K562 (cell line): ENCODE data around the gene CDYL. TPM values are rescaled to one million over a fixed set of nuclear protein-coding genes. Genes with fewer than 3 reads are reported as not detected.

ENCODE experiments used
- ATAC-seq: fragments of 200-7000 bp; cut with Tn5 transposase; 3 replicates; pipeline ENCODE4 v1.9.1; 2020; ENCODE audit warnings: moderate library complexity
- BruUV-seq: library from RNA; stranded (reverse); fragments of 400-500 nt; replicated peaks from 2 replicates; lab custom pipeline; 2021; lab: Mats Ljungman, UMichigan
- CTCF ChIA-PET: fragments of 300-600 bp; formaldehyde crosslinking; extraction: SDS; loops from one replicate; lab custom pipeline; 2021; ENCODE audit warnings: low intra/inter-chr PET ratio; lab: Yijun Ruan, JAX
- POLR2A ChIA-PET: fragments of 300-600, 350-650 bp; sonication (Branson Sonifier 250); formaldehyde crosslinking; extraction: SDS; loops from one replicate; lab custom pipeline; 2021; ENCODE audit warnings: antibody characterized with exemption, inconsistent platforms; lab: Yijun Ruan, JAX
- DNase-seq, 4 experiments: peaks; one replicate each; pipeline versions ENCODE4 v3.0.0 to v3.0.0-alpha.2; 2011 to 2018; ENCODE audit warnings: low spot score in 3 of 4, mixed read lengths in 3 of 4; ENCODE audit errors: extremely low read depth in 1 of 4
- FAIRE-seq: peaks from 2 replicates; lab custom pipeline; 2011; peaks lifted over from hg19 to GRCh38; lab: Jason Lieb, UNC
- H2AFZ ChIP-seq: 2 replicates; pipeline ENCODE4 v1.6.0; 2011; ENCODE audit warnings: low read depth, low read length, control low read depth, inconsistent platforms
- H3K27ac ChIP-seq: fragments of 200-600 bp; 3 replicates; pipeline ENCODE4 v1.8.0; 2011; ENCODE audit warnings: low read depth, mild to moderate bottlenecking, control low read depth, inconsistent platforms, low read length, moderate library complexity, mixed read lengths; ENCODE audit errors: extremely low read depth
- H3K27me3 ChIP-seq, 2 experiments: fragments of 300-600 bp in 1 of 2; 2 replicates in 1 of 2; 3 replicates in 1 of 2; pipeline versions ENCODE4 v1.6.0 to v1.8.0; 2011; ENCODE audit warnings: inconsistent platforms in 2 of 2, low read length in 2 of 2, mild to moderate bottlenecking in 1 of 2, mixed read lengths in 1 of 2, moderate library complexity in 1 of 2; ENCODE audit not compliant: control insufficient read depth in 2 of 2, insufficient read depth in 2 of 2
- H3K36me3 ChIP-seq: fragments of 300-600 bp; 3 replicates; pipeline ENCODE4 v1.8.0; 2011; ENCODE audit warnings: mild to moderate bottlenecking, low read length, inconsistent platforms; ENCODE audit not compliant: control insufficient read depth, insufficient read depth
- H3K4me1 ChIP-seq, 2 experiments: fragments of 200-600 bp in 1 of 2; replicated peaks in 1 of 2; 2 replicates in 1 of 2; 3 replicates in 1 of 2; pipeline versions ENCODE4 v1.5.1 to v1.8.0; 2011; ENCODE audit warnings: inconsistent platforms in 2 of 2, low read length in 2 of 2, mild to moderate bottlenecking in 1 of 2, mixed read lengths in 1 of 2, moderate library complexity in 1 of 2; ENCODE audit not compliant: control insufficient read depth in 2 of 2, insufficient read depth in 2 of 2
- H3K4me2 ChIP-seq: 2 replicates; pipeline ENCODE4 v1.6.1; 2011; ENCODE audit warnings: low read length, control low read depth, inconsistent platforms, mixed read lengths; ENCODE audit not compliant: insufficient read depth
- H3K4me3 ChIP-seq: fragments of 200-600 bp; sonication (generic), shearing (Covaris generic); 2 replicates; pipeline ENCODE4 v1.5.1; 2016; ENCODE audit warnings: control low read depth, inconsistent platforms
- H3K79me2 ChIP-seq: fragments of 200-600 bp; 3 replicates; pipeline ENCODE4 v1.8.0; 2011; ENCODE audit warnings: low read length, inconsistent platforms; ENCODE audit not compliant: control insufficient read depth, insufficient read depth
- H3K9ac ChIP-seq, 2 experiments: 2 replicates each; pipeline versions ENCODE4 v1.6.0 to v1.6.1; 2011; ENCODE audit warnings: low read depth in 2 of 2, low read length in 2 of 2, control low read depth in 1 of 2, inconsistent platforms in 1 of 2, mild to moderate bottlenecking in 1 of 2, mixed read lengths in 1 of 2; ENCODE audit not compliant: insufficient read depth in 1 of 2
- H3K9me1 ChIP-seq: one replicate; pipeline ENCODE4 v1.6.0; 2011; ENCODE audit warnings: inconsistent platforms, mild to moderate bottlenecking, low read length, moderate library complexity; ENCODE audit not compliant: control insufficient read depth, insufficient read depth
- H3K9me3 ChIP-seq: replicated peaks from 2 replicates; pipeline ENCODE4 v1.5.1; 2011; ENCODE audit warnings: low read depth, low read length, inconsistent platforms; ENCODE audit not compliant: control insufficient read depth, insufficient read depth
- H4K20me1 ChIP-seq: replicated peaks from 2 replicates; pipeline ENCODE4 v1.6.1; 2011; ENCODE audit warnings: low read length, inconsistent platforms, mixed read lengths; ENCODE audit not compliant: control insufficient read depth, insufficient read depth
- ATF7 ChIP-seq: fragments of 450-650 bp; IDR thresholded peaks from 2 replicates; pipeline ENCODE4 v1.7.1; 2014; ENCODE audit warnings: mild to moderate bottlenecking, moderate library complexity
- GTF2E2 ChIP-seq: fragments of 200-800 bp; sonication (Bioruptor generic); IDR thresholded peaks from 2 replicates; pipeline ENCODE4 v1.6.1; 2016; ENCODE audit warnings: missing genetic modification characterization, missing compliant biosample characterization
- HIVEP1 ChIP-seq: fragments of 250-450 bp; sonication (Bioruptor Pico); IDR thresholded peaks from 2 replicates; pipeline ENCODE4 v1.4.0; 2020; ENCODE audit warnings: mild to moderate bottlenecking
- HSF4 ChIP-seq: fragments of 250-450 bp; sonication (Bioruptor Pico); IDR thresholded peaks from 2 replicates; pipeline ENCODE4 v2.1.2; 2022; ENCODE audit warnings: mild to moderate bottlenecking, moderate library complexity, borderline replicate concordance
- NR3C1 ChIP-seq: sonication (generic); formaldehyde crosslinking; IDR thresholded peaks from 2 replicates; pipeline ENCODE4 v1.8.1; 2022; ENCODE audit warnings: missing genetic modification reagents
- RBM15 ChIP-seq: fragments of 200-400 bp; formaldehyde crosslinking; IDR thresholded peaks from 2 replicates; pipeline ENCODE4 v1.6.1; 2018; ENCODE audit warnings: mild to moderate bottlenecking, low read length, moderate library complexity; ENCODE audit not compliant: insufficient read depth
- RCOR1 ChIP-seq, 2 experiments: IDR thresholded peaks; 2 replicates each; pipeline ENCODE4 v1.6.1; 2012; ENCODE audit warnings: low read depth in 2 of 2, low read length in 2 of 2, borderline replicate concordance in 1 of 2, improper control_type of control experiment in 1 of 2
- U2AF1 ChIP-seq: fragments of 200-400 bp; formaldehyde crosslinking; optimal IDR thresholded peaks from 2 replicates; pipeline ENCODE3; 2017; ENCODE audit warnings: mild to moderate bottlenecking, low read depth, low read length, moderate library complexity
- ZNF551 ChIP-seq: fragments of 250-450 bp; sonication (Bioruptor Pico); IDR thresholded peaks from 2 replicates; pipeline ENCODE4 v1.5.0; 2021; ENCODE audit warnings: mild to moderate bottlenecking, moderate library complexity
- WGBS: fragments of 100-300 bp; shearing (Covaris generic); methylation state at CpG from one replicate; pipeline ENCODE4 v1.1.6; 2016; ENCODE audit warnings: low coverage, mixed read lengths; ENCODE audit not compliant: insufficient coverage; ENCODE audit errors: missing lambda C conversion rate; 5-methylcytosine and 5-hydroxymethylcytosine counted together
- in situ Hi-C: fragments of 300-500 bp; cut with MboI; formaldehyde crosslinking; loops from 4 replicates; pipeline ENCODE4 v1.15.0; 2018; ENCODE audit warnings: inconsistent platforms, mixed read lengths
- intact Hi-C: fragments of 100-400 bp; cut with micrococcal nuclease; formaldehyde crosslinking; loops from 2 replicates; pipeline ENCODE4 v1.14.2; 2022
- polyA plus RNA-seq, 8 experiments: library from polyadenylated mRNA; depleted of rRNA in 4 of 8; stranded (reverse) in 5 of 8; unstranded in 3 of 8; fragments of >200 nt; fragmentation: Nextera tagmentation in 2 of 8; fragmentation: Illumina TruSeq in 1 of 8; extraction: Ambion mirVana in 2 of 8; extraction: Trizol in 1 of 8; gene quantifications; 2 replicates each; pipeline versions ENCODE4 v1.2.1 to v1.2.3, GENCODE V29; 2011 to 2014; ENCODE audit warnings: inconsistent platforms in 1 of 8, missing spikeins in 1 of 8
- total RNA-seq, 7 experiments: library from RNA; depleted of rRNA in 6 of 7; stranded (reverse); fragments of >200 nt in 6 of 7; fragmentation: Illumina TruSeq in 2 of 7; extraction: Trizol in 2 of 7; gene quantifications; 2 replicates each; pipeline versions ENCODE4 v1.2.1 to v1.2.3, GENCODE V29; 2011 to 2021; ENCODE audit warnings: low replicate concordance in 1 of 7
- TF ChIP-seq, protein P1 (sequence below), 2 experiments: fragments of 450-650 bp; formaldehyde crosslinking in 1 of 2; IDR thresholded peaks; 2 replicates each; pipeline versions ENCODE4 v1.4.0 to v1.6.1; 2014 to 2020; ENCODE audit warnings: mild to moderate bottlenecking in 2 of 2, borderline replicate concordance in 1 of 2, low read depth in 1 of 2

CDYL gene
- total and polyA plus RNA-seq, 9 of the 15 experiments (the other 6 are each of a cell fraction or from before 2014, with no cell fraction given), result 8.1 to 45.8 (median 40.8) TPM

GRCh38 chr6:4743926-4744325 lies 32.3 kb upstream of the CDYL start:
- FAIRE-seq (no peak), ATAC-seq (no peak), DNase-seq (no peak)
- H3K4me1 ChIP-seq, result peaks cover 3 to 4% of the 10 kb centered on the region in 2 experiments; a peak in 2 of 5 replicates
- H3K27ac ChIP-seq, result no peak overlapping the region
- H4K20me1 ChIP-seq, result no peaks in the 10 kb centered on the region
- ChIA-PET CTCF (no interaction called here), POLR2A (interaction anchor here (0.8 to 2.3 kb wide), 3 partner anchors 10 to 17 kb away, joined by 5 to 10 read pairs (median 6); no protein-coding TSS in a partner anchor)
- H3K79me2 ChIP-seq, result no peaks in the 10 kb centered on the region
- in situ Hi-C loops (no loop called here), intact Hi-C loops (no loop called here)
- WGBS, result 28% methylated on average over 5 of the region's 5 CpGs
- TF ChIP-seq, protein P1, sequence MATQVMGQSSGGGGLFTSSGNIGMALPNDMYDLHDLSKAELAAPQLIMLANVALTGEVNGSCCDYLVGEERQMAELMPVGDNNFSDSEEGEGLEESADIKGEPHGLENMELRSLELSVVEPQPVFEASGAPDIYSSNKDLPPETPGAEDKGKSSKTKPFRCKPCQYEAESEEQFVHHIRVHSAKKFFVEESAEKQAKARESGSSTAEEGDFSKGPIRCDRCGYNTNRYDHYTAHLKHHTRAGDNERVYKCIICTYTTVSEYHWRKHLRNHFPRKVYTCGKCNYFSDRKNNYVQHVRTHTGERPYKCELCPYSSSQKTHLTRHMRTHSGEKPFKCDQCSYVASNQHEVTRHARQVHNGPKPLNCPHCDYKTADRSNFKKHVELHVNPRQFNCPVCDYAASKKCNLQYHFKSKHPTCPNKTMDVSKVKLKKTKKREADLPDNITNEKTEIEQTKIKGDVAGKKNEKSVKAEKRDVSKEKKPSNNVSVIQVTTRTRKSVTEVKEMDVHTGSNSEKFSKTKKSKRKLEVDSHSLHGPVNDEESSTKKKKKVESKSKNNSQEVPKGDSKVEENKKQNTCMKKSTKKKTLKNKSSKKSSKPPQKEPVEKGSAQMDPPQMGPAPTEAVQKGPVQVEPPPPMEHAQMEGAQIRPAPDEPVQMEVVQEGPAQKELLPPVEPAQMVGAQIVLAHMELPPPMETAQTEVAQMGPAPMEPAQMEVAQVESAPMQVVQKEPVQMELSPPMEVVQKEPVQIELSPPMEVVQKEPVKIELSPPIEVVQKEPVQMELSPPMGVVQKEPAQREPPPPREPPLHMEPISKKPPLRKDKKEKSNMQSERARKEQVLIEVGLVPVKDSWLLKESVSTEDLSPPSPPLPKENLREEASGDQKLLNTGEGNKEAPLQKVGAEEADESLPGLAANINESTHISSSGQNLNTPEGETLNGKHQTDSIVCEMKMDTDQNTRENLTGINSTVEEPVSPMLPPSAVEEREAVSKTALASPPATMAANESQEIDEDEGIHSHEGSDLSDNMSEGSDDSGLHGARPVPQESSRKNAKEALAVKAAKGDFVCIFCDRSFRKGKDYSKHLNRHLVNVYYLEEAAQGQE (IDR thresholded peaks at IDR 0.05; ENCODE audit: borderline replicate concordance), result no peak
- TF ChIP-seq, protein P1 (CRISPR knock-in tag; IDR thresholded peaks at IDR 0.05; ENCODE audit: low read depth), result no peak
- TF ChIP-seq U2AF1, result no peak
- no peak for TF ChIP-seq HSF4 (CRISPR knock-in tag)
- TF ChIP-seq HIVEP1 (CRISPR knock-in tag), result no peak
- no peak for TF ChIP-seq ATF7
- TF ChIP-seq RBM15, result no peak
- TF ChIP-seq RCOR1 (IDR thresholded peaks at IDR 0.05; ENCODE audit: borderline replicate concordance in 1 of 2, low read depth in 2 of 2, low read length in 2 of 2), result no peak
- no peak for TF ChIP-seq NR3C1 (CRISPR knock-in tag)
- TF ChIP-seq GTF2E2 (tag), result no peak
- no peak for TF ChIP-seq ZNF551 (CRISPR knock-in tag)
- H3K9ac ChIP-seq, result no peak overlapping the region
- H3K27me3 ChIP-seq, result peaks cover 0 to 4% of the 10 kb centered on the region in 2 experiments; a peak in 1 of 5 replicates
- no peaks in the 10 kb centered on the region for H3K36me3 ChIP-seq
- H2AFZ ChIP-seq, result no peak overlapping the region
- H3K9me1 ChIP-seq, result no peaks in the 10 kb centered on the region
- H3K9me3 ChIP-seq, result no peaks in the 10 kb centered on the region
- no TSS peak for BruUV-seq
- no peak overlapping the region for H3K4me3 ChIP-seq
- H3K4me2 ChIP-seq, result no peak overlapping the region
